ENCODE data around the gene RCAN2. TPM values are rescaled to one million over a fixed set of nuclear protein-coding genes. Genes with fewer than 3 reads are reported as not detected.

Gene RCAN2
- total RNA-seq, 2 donors from 2014 or later, result 96.5 to 210 TPM

GRCh38 chr6:46472243-46472642, 19.0 kb downstream of the RCAN2 start:
- no peaks in the 10 kb centered on the region for H3K27me3 ChIP-seq
- H3K36me3 ChIP-seq, result no peaks in the 10 kb centered on the region
- no peak overlapping the region for H3K4me3 ChIP-seq
- no peak for DNase-seq (ENCODE audit: low spot score)
- H3K9me3 ChIP-seq, result no peaks in the 10 kb centered on the region
- peaks cover 0 to 28% of the 10 kb centered on the region in 2 donors for H3K4me1 ChIP-seq
- no peak for TF ChIP-seq CTCF (IDR thresholded peaks at IDR 0.05)
- H3K27ac ChIP-seq, result no peak overlapping the region

GRCh38 chr6:46469021-46469420, 22.2 kb downstream of the RCAN2 start:
- Histone ChIP-seq H3K27ac (peak overlapping the region in 1 of 2 donors; percentile 18), H3K4me1 (peaks cover 0 to 51% of the 10 kb centered on the region in 2 donors), H3K36me3 (no peaks in the 10 kb centered on the region), H3K27me3 (no peaks in the 10 kb centered on the region), H3K9me3 (no peaks in the 10 kb centered on the region), H3K4me3 (no peak overlapping the region)
- TF ChIP-seq CTCF (IDR thresholded peaks at IDR 0.05), result no peak
- no peak for DNase-seq (ENCODE audit: low spot score)

- Histone ChIP-seq H3K27ac (peak overlapping the region in 1 of 2 donors; percentile 18), H3K9me3 (no peaks in the 10 kb centered on the region), H3K4me1 (peaks cover 0 to 51% of the 10 kb centered on the region in 2 donors), H3K36me3 (no peaks in the 10 kb centered on the region), H3K27me3 (no peaks in the 10 kb centered on the region), H3K4me3 (no peak overlapping the region)
- no peak for TF ChIP-seq CTCF (IDR thresholded peaks at IDR 0.05)
- no peak for DNase-seq (ENCODE audit: low spot score)
These were observed 22.7 kb downstream of the RCAN2 start for GRCh38 chr6:46468403-46469010.

- Histone ChIP-seq H3K9me3 (no peaks in the 10 kb centered on the region), H3K4me1 (peaks cover 0 to 42% of the 10 kb centered on the region in 2 donors), H3K27ac (no peak overlapping the region), H3K36me3 (no peaks in the 10 kb centered on the region), H3K4me3 (no peak overlapping the region), H3K27me3 (no peaks in the 10 kb centered on the region)
- no peak for DNase-seq (ENCODE audit: low spot score)
- no peak for TF ChIP-seq CTCF (IDR thresholded peaks at IDR 0.05)
These were observed 24.7 kb downstream of the RCAN2 start for GRCh38 chr6:46466570-46466969.

- Histone ChIP-seq H3K4me1 (peaks cover 0 to 39% of the 10 kb centered on the region in 2 donors), H3K9me3 (no peaks in the 10 kb centered on the region), H3K36me3 (no peaks in the 10 kb centered on the region), H3K4me3 (no peak overlapping the region), H3K27ac (no peak overlapping the region), H3K27me3 (no peaks in the 10 kb centered on the region)
- DNase-seq (ENCODE audit: low spot score), result no peak
- no peak for TF ChIP-seq CTCF (IDR thresholded peaks at IDR 0.05)
These were observed 25.7 kb downstream of the RCAN2 start for GRCh38 chr6:46465294-46466165.

Measured in right atrium auricular region (tissue), 2 donors.